Measurements from ENCODE around the gene RMI2.

DNA sequence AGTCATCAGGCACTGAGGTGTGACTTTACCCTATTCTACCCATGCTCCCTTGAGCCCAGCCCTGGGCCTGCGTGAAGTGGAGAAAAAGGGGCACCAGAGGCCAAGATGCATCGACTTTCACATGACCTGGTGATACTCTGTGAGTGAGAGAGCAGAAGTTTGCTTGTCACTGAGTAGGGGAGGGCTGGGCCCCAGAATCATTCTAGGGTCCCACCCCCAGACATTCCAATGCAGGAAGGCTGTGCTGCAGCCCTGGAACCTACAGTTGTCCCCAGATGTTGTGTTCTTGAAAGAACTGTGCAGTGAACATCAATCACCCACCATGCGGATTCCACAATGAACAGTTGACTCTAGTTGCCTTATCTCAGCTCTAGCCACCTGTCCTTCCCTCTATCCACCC lies 6.2 kb upstream of the RMI2 start:
- TF ChIP-seq, protein P1, sequence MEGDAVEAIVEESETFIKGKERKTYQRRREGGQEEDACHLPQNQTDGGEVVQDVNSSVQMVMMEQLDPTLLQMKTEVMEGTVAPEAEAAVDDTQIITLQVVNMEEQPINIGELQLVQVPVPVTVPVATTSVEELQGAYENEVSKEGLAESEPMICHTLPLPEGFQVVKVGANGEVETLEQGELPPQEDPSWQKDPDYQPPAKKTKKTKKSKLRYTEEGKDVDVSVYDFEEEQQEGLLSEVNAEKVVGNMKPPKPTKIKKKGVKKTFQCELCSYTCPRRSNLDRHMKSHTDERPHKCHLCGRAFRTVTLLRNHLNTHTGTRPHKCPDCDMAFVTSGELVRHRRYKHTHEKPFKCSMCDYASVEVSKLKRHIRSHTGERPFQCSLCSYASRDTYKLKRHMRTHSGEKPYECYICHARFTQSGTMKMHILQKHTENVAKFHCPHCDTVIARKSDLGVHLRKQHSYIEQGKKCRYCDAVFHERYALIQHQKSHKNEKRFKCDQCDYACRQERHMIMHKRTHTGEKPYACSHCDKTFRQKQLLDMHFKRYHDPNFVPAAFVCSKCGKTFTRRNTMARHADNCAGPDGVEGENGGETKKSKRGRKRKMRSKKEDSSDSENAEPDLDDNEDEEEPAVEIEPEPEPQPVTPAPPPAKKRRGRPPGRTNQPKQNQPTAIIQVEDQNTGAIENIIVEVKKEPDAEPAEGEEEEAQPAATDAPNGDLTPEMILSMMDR (tag by site-specific recombination; IDR thresholded peaks at IDR 0.05), result no peak
- TF ChIP-seq, protein P2, sequence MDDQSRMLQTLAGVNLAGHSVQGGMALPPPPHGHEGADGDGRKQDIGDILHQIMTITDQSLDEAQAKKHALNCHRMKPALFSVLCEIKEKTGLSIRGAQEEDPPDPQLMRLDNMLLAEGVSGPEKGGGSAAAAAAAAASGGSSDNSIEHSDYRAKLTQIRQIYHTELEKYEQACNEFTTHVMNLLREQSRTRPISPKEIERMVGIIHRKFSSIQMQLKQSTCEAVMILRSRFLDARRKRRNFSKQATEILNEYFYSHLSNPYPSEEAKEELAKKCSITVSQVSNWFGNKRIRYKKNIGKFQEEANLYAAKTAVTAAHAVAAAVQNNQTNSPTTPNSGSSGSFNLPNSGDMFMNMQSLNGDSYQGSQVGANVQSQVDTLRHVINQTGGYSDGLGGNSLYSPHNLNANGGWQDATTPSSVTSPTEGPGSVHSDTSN (CRISPR knock-in tag; IDR thresholded peaks at IDR 0.05), result no peak
- TF ChIP-seq KLF9 (tag by site-specific recombination; IDR thresholded peaks at IDR 0.05; ENCODE audit: low read depth) (no peak), ZNF785 (tag by site-specific recombination; IDR thresholded peaks at IDR 0.05) (no peak), OSR2 (tag by site-specific recombination; IDR thresholded peaks at IDR 0.05) (no peak)
- TF ChIP-seq, protein P3, sequence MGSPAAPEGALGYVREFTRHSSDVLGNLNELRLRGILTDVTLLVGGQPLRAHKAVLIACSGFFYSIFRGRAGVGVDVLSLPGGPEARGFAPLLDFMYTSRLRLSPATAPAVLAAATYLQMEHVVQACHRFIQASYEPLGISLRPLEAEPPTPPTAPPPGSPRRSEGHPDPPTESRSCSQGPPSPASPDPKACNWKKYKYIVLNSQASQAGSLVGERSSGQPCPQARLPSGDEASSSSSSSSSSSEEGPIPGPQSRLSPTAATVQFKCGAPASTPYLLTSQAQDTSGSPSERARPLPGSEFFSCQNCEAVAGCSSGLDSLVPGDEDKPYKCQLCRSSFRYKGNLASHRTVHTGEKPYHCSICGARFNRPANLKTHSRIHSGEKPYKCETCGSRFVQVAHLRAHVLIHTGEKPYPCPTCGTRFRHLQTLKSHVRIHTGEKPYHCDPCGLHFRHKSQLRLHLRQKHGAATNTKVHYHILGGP (tag by site-specific recombination; IDR thresholded peaks at IDR 0.05), result no peak
- TF ChIP-seq, protein P4, sequence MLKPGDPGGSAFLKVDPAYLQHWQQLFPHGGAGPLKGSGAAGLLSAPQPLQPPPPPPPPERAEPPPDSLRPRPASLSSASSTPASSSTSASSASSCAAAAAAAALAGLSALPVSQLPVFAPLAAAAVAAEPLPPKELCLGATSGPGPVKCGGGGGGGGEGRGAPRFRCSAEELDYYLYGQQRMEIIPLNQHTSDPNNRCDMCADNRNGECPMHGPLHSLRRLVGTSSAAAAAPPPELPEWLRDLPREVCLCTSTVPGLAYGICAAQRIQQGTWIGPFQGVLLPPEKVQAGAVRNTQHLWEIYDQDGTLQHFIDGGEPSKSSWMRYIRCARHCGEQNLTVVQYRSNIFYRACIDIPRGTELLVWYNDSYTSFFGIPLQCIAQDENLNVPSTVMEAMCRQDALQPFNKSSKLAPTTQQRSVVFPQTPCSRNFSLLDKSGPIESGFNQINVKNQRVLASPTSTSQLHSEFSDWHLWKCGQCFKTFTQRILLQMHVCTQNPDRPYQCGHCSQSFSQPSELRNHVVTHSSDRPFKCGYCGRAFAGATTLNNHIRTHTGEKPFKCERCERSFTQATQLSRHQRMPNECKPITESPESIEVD (tag by site-specific recombination; IDR thresholded peaks at IDR 0.05), result no peak
